Neural progenitor cell (in vitro differentiated cells): Measurements from ENCODE around the gene TICAM2.

ENCODE experiments used
- EZH2phosphoT487 ChIP-seq: fragments of 200-600 bp; sonication (generic); IDR thresholded peaks from 2 replicates; pipeline ENCODE4 v1.6.1; 2017; ENCODE audit warnings: antibody characterized with exemption
- TF ChIP-seq, protein P1 (sequence below): fragments of 200-600 bp; sonication (generic); IDR thresholded peaks from 2 replicates; pipeline ENCODE4 v1.5.1; 2017; ENCODE audit warnings: antibody characterized with exemption, mild to moderate bottlenecking

DNA sequence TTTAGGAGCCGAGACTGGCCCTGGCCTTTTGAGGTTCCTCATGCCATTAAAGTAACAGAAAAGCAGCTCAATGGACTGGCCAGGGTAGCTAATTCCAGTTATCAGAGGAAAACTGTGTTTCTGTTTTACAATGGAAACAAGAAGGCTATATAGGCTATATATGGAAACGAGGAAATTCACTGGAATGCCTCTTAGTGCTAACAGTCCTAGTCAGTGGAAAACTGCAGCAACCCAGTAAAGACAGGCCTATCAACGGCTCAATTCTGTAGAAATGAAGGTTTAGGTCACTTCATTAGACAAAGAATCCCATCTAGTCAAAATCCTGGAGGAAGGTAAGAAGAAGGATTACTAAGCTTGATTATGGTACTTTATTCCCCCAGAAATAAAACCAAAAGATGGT is 3.2 kb upstream of the TICAM2 start:
- TF ChIP-seq, protein P1, sequence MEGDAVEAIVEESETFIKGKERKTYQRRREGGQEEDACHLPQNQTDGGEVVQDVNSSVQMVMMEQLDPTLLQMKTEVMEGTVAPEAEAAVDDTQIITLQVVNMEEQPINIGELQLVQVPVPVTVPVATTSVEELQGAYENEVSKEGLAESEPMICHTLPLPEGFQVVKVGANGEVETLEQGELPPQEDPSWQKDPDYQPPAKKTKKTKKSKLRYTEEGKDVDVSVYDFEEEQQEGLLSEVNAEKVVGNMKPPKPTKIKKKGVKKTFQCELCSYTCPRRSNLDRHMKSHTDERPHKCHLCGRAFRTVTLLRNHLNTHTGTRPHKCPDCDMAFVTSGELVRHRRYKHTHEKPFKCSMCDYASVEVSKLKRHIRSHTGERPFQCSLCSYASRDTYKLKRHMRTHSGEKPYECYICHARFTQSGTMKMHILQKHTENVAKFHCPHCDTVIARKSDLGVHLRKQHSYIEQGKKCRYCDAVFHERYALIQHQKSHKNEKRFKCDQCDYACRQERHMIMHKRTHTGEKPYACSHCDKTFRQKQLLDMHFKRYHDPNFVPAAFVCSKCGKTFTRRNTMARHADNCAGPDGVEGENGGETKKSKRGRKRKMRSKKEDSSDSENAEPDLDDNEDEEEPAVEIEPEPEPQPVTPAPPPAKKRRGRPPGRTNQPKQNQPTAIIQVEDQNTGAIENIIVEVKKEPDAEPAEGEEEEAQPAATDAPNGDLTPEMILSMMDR: no peak
- no peak for TF ChIP-seq EZH2phosphoT487
